UCSD-AML1 (cell line): ENCODE measurements around the gene SHC2.
A peak's percentile ranks its signal among the peaks of the same experiment; 100 is the strongest.
"Not testable (repeated sequence)": the region's sequence is repeated elsewhere in the genome, so short reads cannot be mapped to it uniquely, and the experiment has no call there.

Experiments used
- DNase-seq: peaks from one replicate; lab custom pipeline; 2025; ENCODE audit not compliant: unreplicated experiment; lab: John Stamatoyannopoulos, UW

The SHC2 gene

GRCh38 chr19:427675-428074, 33.2 kb downstream of the SHC2 start:
- DNase-seq: peak; percentile 58

- no peak for DNase-seq
Measured at GRCh38 chr19:426725-427445, 33.9 kb downstream of the SHC2 start.

GRCh38 chr19:425056-425455, 35.8 kb downstream of the SHC2 start:
- DNase-seq: no peak

GRCh38 chr19:424546-424945, 36.3 kb downstream of the SHC2 start:
- DNase-seq: no peak

- DNase-seq: no peak
Measured at GRCh38 chr19:423691-424466, 37.0 kb downstream of the SHC2 start.

GRCh38 chr19:422917-423226, 38.0 kb downstream of the SHC2 start:
- DNase-seq: not testable (repeated sequence)

- DNase-seq: no peak
Measured at GRCh38 chr19:422213-422916, 38.5 kb downstream of the SHC2 start.

GRCh38 chr19:419721-420515, 40.9 kb downstream of the SHC2 start:
- DNase-seq: no peak

- DNase-seq: no peak
Measured at GRCh38 chr19:418761-419671, 41.8 kb downstream of the SHC2 start.

GRCh38 chr19:416416-416815, 44.4 kb downstream of the SHC2 start:
- no peak for DNase-seq

GRCh38 chr19:415292-415691, 45.5 kb downstream of the SHC2 start:
- no peak for DNase-seq

GRCh38 chr19:413756-414420, 46.9 kb downstream of the SHC2 start:
- no peak for DNase-seq

GRCh38 chr19:412356-413355, 48.2 kb downstream of the SHC2 start:
- no peak for DNase-seq

GRCh38 chr19:411723-412355, 49.0 kb downstream of the SHC2 start:
- no peak for DNase-seq

- DNase-seq: not testable (repeated sequence)
Measured at GRCh38 chr19:411121-411722, 49.6 kb downstream of the SHC2 start.

GRCh38 chr19:410243-410781, 50.5 kb downstream of the SHC2 start:
- DNase-seq: no peak

- no peak for DNase-seq
Measured at GRCh38 chr19:409516-410242, 51.2 kb downstream of the SHC2 start.
